Epithelial cell of proximal tubule (primary cell): ENCODE results near the gene LRRC31. TPM values are rescaled to one million over a fixed set of nuclear protein-coding genes. Genes with fewer than 3 reads are reported as not detected.

ENCODE experiments used
- DNase-seq: peaks from one replicate; pipeline ENCODE4 v3.0.0-alpha.2; 2011; ENCODE audit warnings: low read depth
- H3K4me3 ChIP-seq: 2 replicates; pipeline ENCODE4 v1.5.1; 2011; ENCODE audit warnings: low read depth, mild to moderate bottlenecking, low read length
- CTCF ChIP-seq: conservative IDR thresholded peaks from 2 replicates; pipeline ENCODE4 v1.5.1; 2012; ENCODE audit warnings: low read depth, mild to moderate bottlenecking, low read length
- total RNA-seq: library from RNA; depleted of rRNA; stranded (reverse); fragments of >200 nt; gene quantifications from 2 replicates; pipeline ENCODE4 v1.2.3, GENCODE V29; 2015

Gene LRRC31
- total RNA-seq, 1 donor from 2014 or later, result not detected

GRCh38 chr3:169864270-169864669, 5.5 kb downstream of the LRRC31 start:
- H3K4me3 ChIP-seq, result no peak overlapping the region
- DNase-seq, result no peak
- TF ChIP-seq CTCF, result no peak

GRCh38 chr3:169863458-169863899, 6.3 kb downstream of the LRRC31 start:
- peak; percentile 96 for TF ChIP-seq CTCF
- DNase-seq, result peak; percentile 55
- H3K4me3 ChIP-seq, result no peak overlapping the region

- no peak for DNase-seq
- H3K4me3 ChIP-seq, result no peak overlapping the region
Observed at GRCh38 chr3:169861871-169862270, 7.9 kb downstream of the LRRC31 start.

GRCh38 chr3:169857811-169858210, 11.9 kb downstream of the LRRC31 start:
- TF ChIP-seq CTCF, result no peak

More at GRCh38 chr3:169861871-169862270, 7.9 kb downstream of the LRRC31 start:
- TF ChIP-seq CTCF, result no peak

GRCh38 chr3:169855514-169855913, 14.2 kb downstream of the LRRC31 start:
- DNase-seq, result no peak
- H3K4me3 ChIP-seq, result no peak overlapping the region
- no peak for TF ChIP-seq CTCF

More at GRCh38 chr3:169857811-169858210, 11.9 kb downstream of the LRRC31 start:
- DNase-seq, result no peak
- no peak overlapping the region for H3K4me3 ChIP-seq

GRCh38 chr3:169850618-169851017, 19.1 kb downstream of the LRRC31 start:
- no peak for DNase-seq
- no peak for TF ChIP-seq CTCF

GRCh38 chr3:169848741-169849140, 21.0 kb downstream of the LRRC31 start:
- no peak for DNase-seq
- TF ChIP-seq CTCF, result no peak
- H3K4me3 ChIP-seq, result no peak overlapping the region

More at GRCh38 chr3:169850618-169851017, 19.1 kb downstream of the LRRC31 start:
- H3K4me3 ChIP-seq, result no peak overlapping the region
